ENCODE results near the gene SLX9. TPM values are rescaled to one million over a fixed set of nuclear protein-coding genes. Genes with fewer than 3 reads are reported as not detected.
"Not testable (repeated sequence)": the region's sequence is repeated elsewhere in the genome, so short reads cannot be mapped to it uniquely, and the experiment has no call there.

Gene SLX9
- total RNA-seq, 1 experiment from 2014 or later = 26.8 TPM

DNA sequence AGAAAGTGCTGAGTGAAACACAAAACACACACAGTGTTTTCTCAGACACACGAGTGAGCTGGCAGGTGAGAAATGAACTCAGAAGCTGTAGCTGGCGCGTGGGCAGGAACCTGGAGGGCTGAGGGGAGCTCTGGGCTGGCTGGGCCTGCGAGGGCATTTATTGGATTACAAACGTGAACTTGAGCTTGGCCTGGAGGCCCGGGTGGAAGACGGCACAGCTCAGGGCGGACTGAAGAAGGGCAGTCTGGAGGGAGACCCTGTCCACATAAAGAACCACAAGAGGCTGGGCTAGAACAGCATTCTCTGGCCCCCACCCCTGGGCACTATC is 82.5 kb downstream of the SLX9 start:
- no peak for DNase-seq
- Histone ChIP-seq H3K4me1 (peaks cover 12% of the 10 kb centered on the region; the same call in 1 of the 2 replicates), H3K9me3 (replicated peaks) (peaks cover 13% of the 10 kb centered on the region), H3K27me3 (no peaks in the 10 kb centered on the region), H3K36me3 (no peaks in the 10 kb centered on the region), H3K27ac (no peak overlapping the region), H3K4me3 (no peak overlapping the region)

DNA sequence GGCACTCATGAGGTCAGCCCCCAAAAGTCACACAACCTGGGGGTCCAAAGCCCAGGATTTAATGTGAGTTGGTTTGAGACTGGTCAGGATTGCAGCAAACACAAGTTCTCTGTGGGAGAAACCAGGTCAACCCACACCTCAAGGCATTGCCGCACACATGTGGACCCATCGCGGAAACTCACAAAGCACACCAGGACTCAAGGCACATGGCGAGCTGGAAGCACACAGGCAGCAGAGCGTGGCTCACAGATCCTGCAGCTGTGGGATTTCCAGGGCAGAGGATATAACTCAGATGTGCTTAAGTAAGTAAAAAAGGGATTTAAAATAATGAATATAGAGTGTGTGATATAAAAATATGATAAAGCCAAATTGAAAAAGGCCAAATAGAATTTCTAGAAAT is 82.9 kb downstream of the SLX9 start:
- Histone ChIP-seq H3K4me3 (no peak overlapping the region), H3K4me1 (peaks cover 12% of the 10 kb centered on the region; the same call in 1 of the 2 replicates), H3K27me3 (no peaks in the 10 kb centered on the region), H3K9me3 (replicated peaks) (peaks cover 13% of the 10 kb centered on the region), H3K27ac (no peak overlapping the region), H3K36me3 (no peaks in the 10 kb centered on the region)
- DNase-seq = no peak

GRCh38 chr21:45024516-45024915 is 84.7 kb downstream of the SLX9 start:
- H3K36me3 ChIP-seq, H3K27ac ChIP-seq, H3K27me3 ChIP-seq, H3K4me3 ChIP-seq, DNase-seq: not testable (repeated sequence)
- Histone ChIP-seq H3K4me1 (peaks cover 16% of the 10 kb centered on the region; the same call in 1 of the 2 replicates), H3K9me3 (replicated peaks) (peaks cover 13% of the 10 kb centered on the region)

DNA sequence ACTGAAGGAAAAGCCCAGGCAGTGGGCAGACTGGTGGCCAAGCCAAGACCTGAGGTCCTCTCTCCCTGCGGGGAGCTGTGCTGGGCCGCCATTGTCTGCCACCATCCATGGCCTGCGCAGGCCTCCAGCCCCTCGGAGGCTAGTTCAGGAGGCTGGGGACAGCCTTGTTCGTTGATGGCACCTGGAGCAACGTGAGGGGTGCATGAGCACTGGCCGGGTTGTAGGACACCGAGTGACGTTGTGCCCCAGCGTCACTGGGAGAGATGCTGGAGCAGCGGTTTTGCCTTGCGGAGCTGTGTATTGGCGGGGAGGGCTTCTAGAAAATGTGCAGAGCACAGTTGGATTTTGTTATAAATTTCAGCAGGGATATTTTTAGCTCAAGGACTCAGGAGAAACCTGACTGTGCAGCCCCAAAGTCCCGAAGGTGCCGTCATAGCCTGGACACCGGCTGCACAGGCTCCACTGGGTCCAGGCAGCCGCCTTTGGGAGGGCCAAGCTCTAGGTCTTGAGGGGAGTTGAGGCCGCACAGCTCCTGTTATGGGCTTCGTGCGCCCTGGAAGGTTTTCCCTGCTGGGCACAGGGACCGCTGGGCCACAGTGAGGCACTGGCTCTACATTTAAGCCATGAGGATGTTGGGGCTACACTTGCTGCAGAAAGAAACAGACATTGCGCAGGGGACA is 86.4 kb downstream of the SLX9 start:
- Histone ChIP-seq H3K4me1 (peaks cover 9% of the 10 kb centered on the region), H3K27me3 (no peaks in the 10 kb centered on the region), H3K4me3 (no peak overlapping the region), H3K9me3 (replicated peaks) (peaks cover 13% of the 10 kb centered on the region), H3K36me3 (no peaks in the 10 kb centered on the region), H3K27ac (no peak overlapping the region)
- DNase-seq = no peak

Other genes starting within 250 kb of the SLX9 start
- gene KRTAP10-12, start 242.9 kb upstream of the SLX9 start, total RNA-seq (2014; rRNA removed; shearing (Covaris generic)) = not detected in 2 replicates
- not detected in 2 replicates for gene TSPEAR, start 228.5 kb upstream of the SLX9 start, total RNA-seq (2014; rRNA removed; shearing (Covaris generic))
- 79.5 and 90.5 TPM in 2 replicates for gene UBE2G2, start 138.2 kb upstream of the SLX9 start, total RNA-seq (2014; rRNA removed; shearing (Covaris generic))
- 70.3 and 76.9 TPM in 2 replicates for gene SUMO3, start 122.0 kb upstream of the SLX9 start, total RNA-seq (2014; rRNA removed; shearing (Covaris generic))
- 195 TPM in 2 replicates for gene PTTG1IP, start 66.3 kb upstream of the SLX9 start, total RNA-seq (2014; rRNA removed; shearing (Covaris generic))
- gene ITGB2, start 19.1 kb upstream of the SLX9 start, total RNA-seq (2014; rRNA removed; shearing (Covaris generic)) = 38.8 and 42.4 TPM in 2 replicates
- gene ADARB1, start 134.6 kb downstream of the SLX9 start, total RNA-seq (2014; rRNA removed; shearing (Covaris generic)) = 7.8 and 8.4 TPM in 2 replicates

Data from SJCRH30 (cell line).